SK-N-SH treated with all-trans-retinoic acid at 6 μM for 48 hours (cell line): Measurements from ENCODE around the gene FMN1.

Source experiments
- ATAC-seq: fragments of 200-7000 bp; cut with Tn5 transposase; 3 replicates; pipeline ENCODE4 v1.9.1; 2020; ENCODE audit warnings: mild to moderate bottlenecking, moderate library complexity
- ARNTL ChIP-seq: fragments of 450-650 bp; formaldehyde crosslinking; IDR thresholded peaks from 2 replicates; pipeline ENCODE4 v1.5.0; 2020; ENCODE audit warnings: low read depth, mild to moderate bottlenecking, moderate library complexity, borderline replicate concordance
- CSDC2 ChIP-seq: fragments of 250-450 bp; sonication (Bioruptor Pico); IDR thresholded peaks from 2 replicates; pipeline ENCODE4 v1.5.0; 2020; ENCODE audit warnings: mild to moderate bottlenecking, moderate library complexity
- ESRRG ChIP-seq: fragments of 250-450 bp; sonication (Bioruptor Pico); IDR thresholded peaks from 2 replicates; pipeline ENCODE4 v1.6.1; 2021; ENCODE audit warnings: mild to moderate bottlenecking
- GLIS3 ChIP-seq: fragments of 250-450 bp; sonication (Bioruptor Pico); IDR thresholded peaks from 2 replicates; pipeline ENCODE4 v1.5.0; 2020; ENCODE audit warnings: mild to moderate bottlenecking, moderate library complexity
- ISL1 ChIP-seq: fragments of 250-450 bp; sonication (Bioruptor Pico); IDR thresholded peaks from 2 replicates; pipeline ENCODE4 v2.1.2; 2022; ENCODE audit warnings: mild to moderate bottlenecking, moderate library complexity
- OSR1 ChIP-seq: fragments of 250-450 bp; sonication (Bioruptor Pico); IDR thresholded peaks from 2 replicates; pipeline ENCODE4 v1.8.0; 2022; ENCODE audit warnings: moderate library complexity, mild to moderate bottlenecking, inconsistent platforms
- PPARA ChIP-seq: fragments of 250-450 bp; sonication (Bioruptor Pico); IDR thresholded peaks from 2 replicates; pipeline ENCODE4 v1.5.0; 2020; ENCODE audit warnings: mild to moderate bottlenecking, borderline replicate concordance
- RARB ChIP-seq: fragments of 250-450 bp; sonication (Bioruptor Pico); IDR thresholded peaks from 2 replicates; pipeline ENCODE4 v1.8.0; 2021; ENCODE audit warnings: mild to moderate bottlenecking, moderate library complexity
- SNAI2 ChIP-seq: fragments of 250-450 bp; sonication (Bioruptor Pico); IDR thresholded peaks from 2 replicates; pipeline ENCODE4 v1.5.0; 2020; ENCODE audit warnings: mild to moderate bottlenecking, moderate library complexity
- TCF4 ChIP-seq: fragments of 250-450 bp; sonication (Bioruptor Pico); IDR thresholded peaks from 2 replicates; pipeline ENCODE4 v1.8.0; 2021; ENCODE audit warnings: mild to moderate bottlenecking, moderate library complexity, borderline replicate concordance
- TOX ChIP-seq: fragments of 250-450 bp; sonication (Bioruptor Pico); IDR thresholded peaks from 2 replicates; pipeline ENCODE4 v1.8.0; 2021; ENCODE audit warnings: mild to moderate bottlenecking, moderate library complexity, borderline replicate concordance
- ZC3H10 ChIP-seq: fragments of 250-450 bp; sonication (Bioruptor Pico); IDR thresholded peaks from 2 replicates; pipeline ENCODE4 v1.5.1; 2021; ENCODE audit warnings: mild to moderate bottlenecking, moderate library complexity
- ZFP3 ChIP-seq: fragments of 250-450 bp; sonication (Bioruptor Pico); IDR thresholded peaks from 2 replicates; pipeline ENCODE4 v1.5.0; 2020; ENCODE audit warnings: mild to moderate bottlenecking, moderate library complexity
- ZFP30 ChIP-seq: fragments of 450-650 bp; formaldehyde crosslinking; IDR thresholded peaks from 2 replicates; pipeline ENCODE4 v1.5.0; 2022; ENCODE audit warnings: mild to moderate bottlenecking, moderate library complexity
- ZNF565 ChIP-seq: fragments of 450-650 bp; formaldehyde crosslinking; conservative IDR thresholded peaks from 2 replicates; pipeline ENCODE4 v1.5.0; 2020; ENCODE audit warnings: low read depth, mild to moderate bottlenecking, moderate library complexity
- ZNF70 ChIP-seq: fragments of 450-650 bp; formaldehyde crosslinking; IDR thresholded peaks from 2 replicates; pipeline ENCODE4 v1.5.0; 2020; ENCODE audit warnings: mild to moderate bottlenecking, moderate library complexity
- ZNF8 ChIP-seq: fragments of 450-650 bp; formaldehyde crosslinking; IDR thresholded peaks from 2 replicates; pipeline ENCODE4 v1.5.0; 2020; ENCODE audit warnings: mild to moderate bottlenecking, moderate library complexity
- TF ChIP-seq, protein P1 (sequence below): fragments of 250-450 bp; sonication (Bioruptor Pico); IDR thresholded peaks from 2 replicates; pipeline ENCODE4 v1.5.1; 2021; ENCODE audit warnings: mild to moderate bottlenecking, moderate library complexity
- TF ChIP-seq, protein P2 (sequence below): fragments of 250-450 bp; sonication (Bioruptor Pico); IDR thresholded peaks from 2 replicates; pipeline ENCODE4 v1.8.0; 2020; ENCODE audit warnings: mild to moderate bottlenecking, moderate library complexity, borderline replicate concordance
- TF ChIP-seq, protein P3 (sequence below): fragments of 250-450 bp; sonication (Bioruptor Pico); IDR thresholded peaks from 2 replicates; pipeline ENCODE4 v1.5.0; 2020; ENCODE audit warnings: mild to moderate bottlenecking, moderate library complexity
- TF ChIP-seq, protein P4 (sequence below): fragments of 250-450 bp; sonication (Bioruptor Pico); IDR thresholded peaks from 2 replicates; pipeline ENCODE4 v1.8.0; 2021; ENCODE audit warnings: low read depth, mild to moderate bottlenecking, moderate library complexity, borderline replicate concordance
- TF ChIP-seq, protein P5 (sequence below): fragments of 250-450 bp; sonication (Bioruptor Pico); IDR thresholded peaks from 2 replicates; pipeline ENCODE4 v1.5.1; 2020; ENCODE audit warnings: low read depth, mild to moderate bottlenecking, moderate library complexity

The FMN1 gene

DNA sequence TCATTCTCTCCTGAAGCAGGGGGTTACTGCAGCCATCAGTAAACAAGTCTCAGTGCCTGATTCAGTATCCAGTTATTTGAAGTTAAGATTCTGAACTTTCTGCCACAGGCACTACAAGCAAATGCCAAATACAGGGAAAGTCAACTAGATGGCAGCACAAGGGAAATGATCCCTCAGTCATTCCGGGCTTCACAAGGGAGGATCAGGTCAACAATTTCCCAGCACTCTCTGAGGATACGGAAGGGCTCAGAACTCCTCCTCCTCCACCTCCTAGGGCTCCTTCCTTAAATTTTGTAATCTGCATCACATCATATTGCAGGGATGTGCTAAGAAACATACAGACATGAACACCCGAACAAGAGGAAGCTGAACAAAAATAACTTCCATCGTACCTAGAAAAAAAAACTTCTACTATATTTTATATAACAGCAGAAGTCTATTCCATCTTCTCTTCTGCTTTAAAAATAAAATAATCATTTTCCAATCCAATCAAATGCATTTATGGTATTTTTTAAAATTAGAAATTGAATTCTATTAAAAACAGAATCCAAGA, 187.1 kb downstream of the FMN1 start:
- TF ChIP-seq, protein P1, sequence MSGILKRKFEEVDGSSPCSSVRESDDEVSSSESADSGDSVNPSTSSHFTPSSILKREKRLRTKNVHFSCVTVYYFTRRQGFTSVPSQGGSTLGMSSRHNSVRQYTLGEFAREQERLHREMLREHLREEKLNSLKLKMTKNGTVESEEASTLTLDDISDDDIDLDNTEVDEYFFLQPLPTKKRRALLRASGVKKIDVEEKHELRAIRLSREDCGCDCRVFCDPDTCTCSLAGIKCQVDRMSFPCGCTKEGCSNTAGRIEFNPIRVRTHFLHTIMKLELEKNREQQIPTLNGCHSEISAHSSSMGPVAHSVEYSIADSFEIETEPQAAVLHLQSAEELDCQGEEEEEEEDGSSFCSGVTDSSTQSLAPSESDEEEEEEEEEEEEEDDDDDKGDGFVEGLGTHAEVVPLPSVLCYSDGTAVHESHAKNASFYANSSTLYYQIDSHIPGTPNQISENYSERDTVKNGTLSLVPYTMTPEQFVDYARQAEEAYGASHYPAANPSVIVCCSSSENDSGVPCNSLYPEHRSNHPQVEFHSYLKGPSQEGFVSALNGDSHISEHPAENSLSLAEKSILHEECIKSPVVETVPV: no peak
- no peak for TF ChIP-seq ZNF8 (CRISPR knock-in tag)
- no peak for TF ChIP-seq ISL1 (CRISPR knock-in tag)
- no peak for TF ChIP-seq CSDC2 (CRISPR knock-in tag)
- no peak for TF ChIP-seq TCF4 (CRISPR knock-in tag)
- TF ChIP-seq, protein P2, sequence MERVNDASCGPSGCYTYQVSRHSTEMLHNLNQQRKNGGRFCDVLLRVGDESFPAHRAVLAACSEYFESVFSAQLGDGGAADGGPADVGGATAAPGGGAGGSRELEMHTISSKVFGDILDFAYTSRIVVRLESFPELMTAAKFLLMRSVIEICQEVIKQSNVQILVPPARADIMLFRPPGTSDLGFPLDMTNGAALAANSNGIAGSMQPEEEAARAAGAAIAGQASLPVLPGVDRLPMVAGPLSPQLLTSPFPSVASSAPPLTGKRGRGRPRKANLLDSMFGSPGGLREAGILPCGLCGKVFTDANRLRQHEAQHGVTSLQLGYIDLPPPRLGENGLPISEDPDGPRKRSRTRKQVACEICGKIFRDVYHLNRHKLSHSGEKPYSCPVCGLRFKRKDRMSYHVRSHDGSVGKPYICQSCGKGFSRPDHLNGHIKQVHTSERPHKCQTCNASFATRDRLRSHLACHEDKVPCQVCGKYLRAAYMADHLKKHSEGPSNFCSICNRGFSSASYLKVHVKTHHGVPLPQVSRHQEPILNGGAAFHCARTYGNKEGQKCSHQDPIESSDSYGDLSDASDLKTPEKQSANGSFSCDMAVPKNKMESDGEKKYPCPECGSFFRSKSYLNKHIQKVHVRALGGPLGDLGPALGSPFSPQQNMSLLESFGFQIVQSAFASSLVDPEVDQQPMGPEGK (CRISPR knock-in tag): no peak
- TF ChIP-seq ZNF565 (CRISPR knock-in tag): no peak
- TF ChIP-seq ZNF70 (CRISPR knock-in tag): no peak
- TF ChIP-seq TOX (CRISPR knock-in tag): no peak
- no peak for TF ChIP-seq SNAI2 (CRISPR knock-in tag)
- TF ChIP-seq RARB (CRISPR knock-in tag): no peak
- TF ChIP-seq, protein P3, sequence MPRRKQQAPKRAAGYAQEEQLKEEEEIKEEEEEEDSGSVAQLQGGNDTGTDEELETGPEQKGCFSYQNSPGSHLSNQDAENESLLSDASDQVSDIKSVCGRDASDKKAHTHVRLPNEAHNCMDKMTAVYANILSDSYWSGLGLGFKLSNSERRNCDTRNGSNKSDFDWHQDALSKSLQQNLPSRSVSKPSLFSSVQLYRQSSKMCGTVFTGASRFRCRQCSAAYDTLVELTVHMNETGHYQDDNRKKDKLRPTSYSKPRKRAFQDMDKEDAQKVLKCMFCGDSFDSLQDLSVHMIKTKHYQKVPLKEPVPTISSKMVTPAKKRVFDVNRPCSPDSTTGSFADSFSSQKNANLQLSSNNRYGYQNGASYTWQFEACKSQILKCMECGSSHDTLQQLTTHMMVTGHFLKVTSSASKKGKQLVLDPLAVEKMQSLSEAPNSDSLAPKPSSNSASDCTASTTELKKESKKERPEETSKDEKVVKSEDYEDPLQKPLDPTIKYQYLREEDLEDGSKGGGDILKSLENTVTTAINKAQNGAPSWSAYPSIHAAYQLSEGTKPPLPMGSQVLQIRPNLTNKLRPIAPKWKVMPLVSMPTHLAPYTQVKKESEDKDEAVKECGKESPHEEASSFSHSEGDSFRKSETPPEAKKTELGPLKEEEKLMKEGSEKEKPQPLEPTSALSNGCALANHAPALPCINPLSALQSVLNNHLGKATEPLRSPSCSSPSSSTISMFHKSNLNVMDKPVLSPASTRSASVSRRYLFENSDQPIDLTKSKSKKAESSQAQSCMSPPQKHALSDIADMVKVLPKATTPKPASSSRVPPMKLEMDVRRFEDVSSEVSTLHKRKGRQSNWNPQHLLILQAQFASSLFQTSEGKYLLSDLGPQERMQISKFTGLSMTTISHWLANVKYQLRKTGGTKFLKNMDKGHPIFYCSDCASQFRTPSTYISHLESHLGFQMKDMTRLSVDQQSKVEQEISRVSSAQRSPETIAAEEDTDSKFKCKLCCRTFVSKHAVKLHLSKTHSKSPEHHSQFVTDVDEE (CRISPR knock-in tag): no peak
- no peak for TF ChIP-seq PPARA (CRISPR knock-in tag)
- TF ChIP-seq, protein P4, sequence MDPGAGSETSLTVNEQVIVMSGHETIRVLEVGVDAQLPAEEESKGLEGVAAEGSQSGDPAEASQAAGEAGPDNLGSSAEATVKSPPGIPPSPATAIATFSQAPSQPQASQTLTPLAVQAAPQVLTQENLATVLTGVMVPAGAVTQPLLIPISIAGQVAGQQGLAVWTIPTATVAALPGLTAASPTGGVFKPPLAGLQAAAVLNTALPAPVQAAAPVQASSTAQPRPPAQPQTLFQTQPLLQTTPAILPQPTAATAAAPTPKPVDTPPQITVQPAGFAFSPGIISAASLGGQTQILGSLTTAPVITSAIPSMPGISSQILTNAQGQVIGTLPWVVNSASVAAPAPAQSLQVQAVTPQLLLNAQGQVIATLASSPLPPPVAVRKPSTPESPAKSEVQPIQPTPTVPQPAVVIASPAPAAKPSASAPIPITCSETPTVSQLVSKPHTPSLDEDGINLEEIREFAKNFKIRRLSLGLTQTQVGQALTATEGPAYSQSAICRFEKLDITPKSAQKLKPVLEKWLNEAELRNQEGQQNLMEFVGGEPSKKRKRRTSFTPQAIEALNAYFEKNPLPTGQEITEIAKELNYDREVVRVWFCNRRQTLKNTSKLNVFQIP (CRISPR knock-in tag): no peak
- no peak for TF ChIP-seq ZFP30 (CRISPR knock-in tag)
- TF ChIP-seq, protein P5, sequence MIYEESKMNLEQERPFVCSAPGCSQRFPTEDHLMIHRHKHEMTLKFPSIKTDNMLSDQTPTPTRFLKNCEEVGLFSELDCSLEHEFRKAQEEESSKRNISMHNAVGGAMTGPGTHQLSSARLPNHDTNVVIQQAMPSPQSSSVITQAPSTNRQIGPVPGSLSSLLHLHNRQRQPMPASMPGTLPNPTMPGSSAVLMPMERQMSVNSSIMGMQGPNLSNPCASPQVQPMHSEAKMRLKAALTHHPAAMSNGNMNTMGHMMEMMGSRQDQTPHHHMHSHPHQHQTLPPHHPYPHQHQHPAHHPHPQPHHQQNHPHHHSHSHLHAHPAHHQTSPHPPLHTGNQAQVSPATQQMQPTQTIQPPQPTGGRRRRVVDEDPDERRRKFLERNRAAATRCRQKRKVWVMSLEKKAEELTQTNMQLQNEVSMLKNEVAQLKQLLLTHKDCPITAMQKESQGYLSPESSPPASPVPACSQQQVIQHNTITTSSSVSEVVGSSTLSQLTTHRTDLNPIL (CRISPR knock-in tag): no peak
- TF ChIP-seq OSR1: no peak
- TF ChIP-seq ZC3H10 (CRISPR knock-in tag): no peak
- peak; percentile 47 for ATAC-seq

DNA sequence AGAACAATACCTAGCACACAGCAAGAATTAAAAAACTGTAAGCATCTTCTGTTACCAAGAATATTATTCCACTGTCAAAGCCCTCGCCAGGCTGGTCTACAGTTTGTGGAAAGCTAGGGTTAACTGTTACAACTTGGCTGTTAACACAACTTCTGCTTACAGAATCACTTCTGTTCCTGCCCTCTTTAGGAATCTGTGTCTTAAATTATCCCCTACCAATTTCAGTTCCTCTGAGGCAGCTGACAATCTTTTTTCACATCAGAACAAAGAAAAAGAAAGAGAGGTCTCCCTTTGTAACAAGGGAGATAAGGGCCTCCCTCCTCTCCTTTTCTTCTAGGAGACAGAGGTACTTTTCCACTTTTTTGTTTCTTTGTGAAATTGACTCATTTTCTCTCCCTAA, 188.9 kb downstream of the FMN1 start:
- no peak for TF ChIP-seq TCF4 (CRISPR knock-in tag)
- no peak for TF ChIP-seq ARNTL (CRISPR knock-in tag)
- no peak for TF ChIP-seq ZFP3 (CRISPR knock-in tag)
- TF ChIP-seq, protein P1: no peak
- TF ChIP-seq, protein P5 (CRISPR knock-in tag): no peak
- no peak for TF ChIP-seq ZNF565 (CRISPR knock-in tag)
- TF ChIP-seq ESRRG (CRISPR knock-in tag): no peak
- TF ChIP-seq GLIS3 (CRISPR knock-in tag): no peak
- TF ChIP-seq OSR1: no peak
- no peak for TF ChIP-seq ZNF8 (CRISPR knock-in tag)
- TF ChIP-seq PPARA (CRISPR knock-in tag): no peak
- ATAC-seq: no peak
